ENCODE measurements around the gene SLC25A43. TPM values are rescaled to one million over a fixed set of nuclear protein-coding genes. Genes with fewer than 3 reads are reported as not detected.
A peak's percentile ranks its signal among the peaks of the same experiment; 100 is the strongest.

Gene SLC25A43
- polyA plus RNA-seq, 1 of the 3 experiments (the other 2 are of a cell fraction) = 13.2 TPM

DNA sequence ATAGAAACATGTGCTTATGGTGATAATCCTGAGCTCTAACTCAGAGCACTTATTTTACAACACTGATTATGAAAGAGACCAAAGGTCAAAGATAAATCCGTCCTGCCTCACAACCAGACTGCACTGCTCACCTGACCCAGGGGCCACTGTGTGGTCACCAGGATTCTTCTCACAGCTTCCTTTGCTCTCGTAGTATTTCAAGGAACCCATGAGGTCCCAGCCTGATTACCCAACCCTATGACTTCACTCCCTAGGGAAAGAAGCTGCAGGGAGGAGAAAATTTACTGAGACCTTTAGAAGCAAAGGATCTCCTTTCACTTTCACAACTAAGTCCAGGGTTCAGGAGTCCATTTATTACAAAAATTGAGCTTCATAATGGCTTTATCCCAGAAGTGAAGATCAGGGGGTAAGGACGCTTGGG is 78.7 kb downstream of the SLC25A43 start:
- H4K20me1 ChIP-seq (ENCODE audit: insufficient read depth) = no peaks in the 10 kb centered on the region
- no peak overlapping the region for H3K27ac ChIP-seq (ENCODE audit: low read depth in 2 of 2, low read length in 1 of 2)
- H3K4me1 ChIP-seq (ENCODE audit: control insufficient read depth in 1 of 2, insufficient read depth in 2 of 2, low read depth in 1 of 2, low read length in 1 of 2) = peaks cover 0 to 6% of the 10 kb centered on the region in 2 experiments; a peak in 1 of 4 replicates
- H3K4me3 ChIP-seq (ENCODE audit: low read depth in 2 of 2, low read length in 1 of 2) = no peak overlapping the region
- H3K27me3 ChIP-seq (ENCODE audit: insufficient read depth) = peaks cover 29% of the 10 kb centered on the region
- peak overlapping the region; percentile 27; the same call in 1 of the 2 replicates for H3K4me2 ChIP-seq
- H3K9me3 ChIP-seq = no peaks in the 10 kb centered on the region
- TF ChIP-seq RAD21 (IDR thresholded peaks at IDR 0.05; ENCODE audit: low read length) (no peak), FOXM1 (IDR thresholded peaks at IDR 0.05; ENCODE audit: low read depth) (no peak), JUND (IDR thresholded peaks at IDR 0.05) (no peak), EP300 (IDR thresholded peaks at IDR 0.05; ENCODE audit: borderline replicate concordance in 1 of 2, low read depth in 1 of 2, low read length in 1 of 2) (no peak), MXI1 (IDR thresholded peaks at IDR 0.05; ENCODE audit: low read depth, low read length) (no peak), GATA2 (CRISPR knock-in tag; IDR thresholded peaks at IDR 0.05) (no peak), RFX5 (IDR thresholded peaks at IDR 0.05; ENCODE audit: low read length) (no peak), RXRA (IDR thresholded peaks at IDR 0.05; ENCODE audit: borderline replicate concordance, low read depth) (no peak), TEAD4 (IDR thresholded peaks at IDR 0.05; ENCODE audit: borderline replicate concordance, insufficient read depth) (no peak)
- TF ChIP-seq, protein P1, sequence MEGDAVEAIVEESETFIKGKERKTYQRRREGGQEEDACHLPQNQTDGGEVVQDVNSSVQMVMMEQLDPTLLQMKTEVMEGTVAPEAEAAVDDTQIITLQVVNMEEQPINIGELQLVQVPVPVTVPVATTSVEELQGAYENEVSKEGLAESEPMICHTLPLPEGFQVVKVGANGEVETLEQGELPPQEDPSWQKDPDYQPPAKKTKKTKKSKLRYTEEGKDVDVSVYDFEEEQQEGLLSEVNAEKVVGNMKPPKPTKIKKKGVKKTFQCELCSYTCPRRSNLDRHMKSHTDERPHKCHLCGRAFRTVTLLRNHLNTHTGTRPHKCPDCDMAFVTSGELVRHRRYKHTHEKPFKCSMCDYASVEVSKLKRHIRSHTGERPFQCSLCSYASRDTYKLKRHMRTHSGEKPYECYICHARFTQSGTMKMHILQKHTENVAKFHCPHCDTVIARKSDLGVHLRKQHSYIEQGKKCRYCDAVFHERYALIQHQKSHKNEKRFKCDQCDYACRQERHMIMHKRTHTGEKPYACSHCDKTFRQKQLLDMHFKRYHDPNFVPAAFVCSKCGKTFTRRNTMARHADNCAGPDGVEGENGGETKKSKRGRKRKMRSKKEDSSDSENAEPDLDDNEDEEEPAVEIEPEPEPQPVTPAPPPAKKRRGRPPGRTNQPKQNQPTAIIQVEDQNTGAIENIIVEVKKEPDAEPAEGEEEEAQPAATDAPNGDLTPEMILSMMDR (IDR thresholded peaks at IDR 0.05) = no peak
- TF ChIP-seq, protein P2, sequence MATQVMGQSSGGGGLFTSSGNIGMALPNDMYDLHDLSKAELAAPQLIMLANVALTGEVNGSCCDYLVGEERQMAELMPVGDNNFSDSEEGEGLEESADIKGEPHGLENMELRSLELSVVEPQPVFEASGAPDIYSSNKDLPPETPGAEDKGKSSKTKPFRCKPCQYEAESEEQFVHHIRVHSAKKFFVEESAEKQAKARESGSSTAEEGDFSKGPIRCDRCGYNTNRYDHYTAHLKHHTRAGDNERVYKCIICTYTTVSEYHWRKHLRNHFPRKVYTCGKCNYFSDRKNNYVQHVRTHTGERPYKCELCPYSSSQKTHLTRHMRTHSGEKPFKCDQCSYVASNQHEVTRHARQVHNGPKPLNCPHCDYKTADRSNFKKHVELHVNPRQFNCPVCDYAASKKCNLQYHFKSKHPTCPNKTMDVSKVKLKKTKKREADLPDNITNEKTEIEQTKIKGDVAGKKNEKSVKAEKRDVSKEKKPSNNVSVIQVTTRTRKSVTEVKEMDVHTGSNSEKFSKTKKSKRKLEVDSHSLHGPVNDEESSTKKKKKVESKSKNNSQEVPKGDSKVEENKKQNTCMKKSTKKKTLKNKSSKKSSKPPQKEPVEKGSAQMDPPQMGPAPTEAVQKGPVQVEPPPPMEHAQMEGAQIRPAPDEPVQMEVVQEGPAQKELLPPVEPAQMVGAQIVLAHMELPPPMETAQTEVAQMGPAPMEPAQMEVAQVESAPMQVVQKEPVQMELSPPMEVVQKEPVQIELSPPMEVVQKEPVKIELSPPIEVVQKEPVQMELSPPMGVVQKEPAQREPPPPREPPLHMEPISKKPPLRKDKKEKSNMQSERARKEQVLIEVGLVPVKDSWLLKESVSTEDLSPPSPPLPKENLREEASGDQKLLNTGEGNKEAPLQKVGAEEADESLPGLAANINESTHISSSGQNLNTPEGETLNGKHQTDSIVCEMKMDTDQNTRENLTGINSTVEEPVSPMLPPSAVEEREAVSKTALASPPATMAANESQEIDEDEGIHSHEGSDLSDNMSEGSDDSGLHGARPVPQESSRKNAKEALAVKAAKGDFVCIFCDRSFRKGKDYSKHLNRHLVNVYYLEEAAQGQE (IDR thresholded peaks at IDR 0.05; ENCODE audit: low read depth, low read length) = no peak
- TF ChIP-seq, protein P3, sequence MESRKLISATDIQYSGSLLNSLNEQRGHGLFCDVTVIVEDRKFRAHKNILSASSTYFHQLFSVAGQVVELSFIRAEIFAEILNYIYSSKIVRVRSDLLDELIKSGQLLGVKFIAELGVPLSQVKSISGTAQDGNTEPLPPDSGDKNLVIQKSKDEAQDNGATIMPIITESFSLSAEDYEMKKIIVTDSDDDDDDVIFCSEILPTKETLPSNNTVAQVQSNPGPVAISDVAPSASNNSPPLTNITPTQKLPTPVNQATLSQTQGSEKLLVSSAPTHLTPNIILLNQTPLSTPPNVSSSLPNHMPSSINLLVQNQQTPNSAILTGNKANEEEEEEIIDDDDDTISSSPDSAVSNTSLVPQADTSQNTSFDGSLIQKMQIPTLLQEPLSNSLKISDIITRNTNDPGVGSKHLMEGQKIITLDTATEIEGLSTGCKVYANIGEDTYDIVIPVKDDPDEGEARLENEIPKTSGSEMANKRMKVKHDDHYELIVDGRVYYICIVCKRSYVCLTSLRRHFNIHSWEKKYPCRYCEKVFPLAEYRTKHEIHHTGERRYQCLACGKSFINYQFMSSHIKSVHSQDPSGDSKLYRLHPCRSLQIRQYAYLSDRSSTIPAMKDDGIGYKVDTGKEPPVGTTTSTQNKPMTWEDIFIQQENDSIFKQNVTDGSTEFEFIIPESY (IDR thresholded peaks at IDR 0.05; ENCODE audit: borderline replicate concordance, low read depth) = no peak
- TF ChIP-seq, protein P4, sequence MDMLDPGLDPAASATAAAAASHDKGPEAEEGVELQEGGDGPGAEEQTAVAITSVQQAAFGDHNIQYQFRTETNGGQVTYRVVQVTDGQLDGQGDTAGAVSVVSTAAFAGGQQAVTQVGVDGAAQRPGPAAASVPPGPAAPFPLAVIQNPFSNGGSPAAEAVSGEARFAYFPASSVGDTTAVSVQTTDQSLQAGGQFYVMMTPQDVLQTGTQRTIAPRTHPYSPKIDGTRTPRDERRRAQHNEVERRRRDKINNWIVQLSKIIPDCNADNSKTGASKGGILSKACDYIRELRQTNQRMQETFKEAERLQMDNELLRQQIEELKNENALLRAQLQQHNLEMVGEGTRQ (IDR thresholded peaks at IDR 0.05; ENCODE audit: borderline replicate concordance, low read depth, low read length) = no peak
- ChIA-PET POLR2A (no interaction called here), CTCF (interaction anchor here (0.9 to 1.7 kb wide), 3 partner anchors 8 to 11 kb away, joined by 4 to 8 read pairs (median 5); no protein-coding TSS in a partner anchor)
- no peak for DNase-seq
- no peaks in the 10 kb centered on the region for H3K79me2 ChIP-seq (ENCODE audit: insufficient read depth)
- no peaks in the 10 kb centered on the region for H3K36me3 ChIP-seq (replicated peaks in 1 of 2; ENCODE audit: control insufficient read depth in 1 of 2, insufficient read depth in 2 of 2, low read length in 1 of 2)
- no peaks in the 10 kb centered on the region for H3K9me2 ChIP-seq
- H2AFZ ChIP-seq (ENCODE audit: low read depth) = no peak overlapping the region
- 58% methylated on average over 3 of the region's 3 CpGs for WGBS (ENCODE audit: low lambda C conversion rate)
- no peak overlapping the region for H3K9ac ChIP-seq
- H3F3A ChIP-seq (replicated peaks; ENCODE audit: insufficient read depth) = peaks cover 3% of the 10 kb centered on the region
